DMS114 treated with DMSO at 0.1 percent for 48 hours (cell line): Measurements from ENCODE around the gene TJP1.
"Not testable (repeated sequence)": the region's sequence is repeated elsewhere in the genome, so short reads cannot be mapped to it uniquely, and the experiment has no call there.

Experiments used
- DNase-seq: peaks from one replicate; lab custom pipeline; 2025; ENCODE audit not compliant: unreplicated experiment; lab: John Stamatoyannopoulos, UW

Gene TJP1

DNA sequence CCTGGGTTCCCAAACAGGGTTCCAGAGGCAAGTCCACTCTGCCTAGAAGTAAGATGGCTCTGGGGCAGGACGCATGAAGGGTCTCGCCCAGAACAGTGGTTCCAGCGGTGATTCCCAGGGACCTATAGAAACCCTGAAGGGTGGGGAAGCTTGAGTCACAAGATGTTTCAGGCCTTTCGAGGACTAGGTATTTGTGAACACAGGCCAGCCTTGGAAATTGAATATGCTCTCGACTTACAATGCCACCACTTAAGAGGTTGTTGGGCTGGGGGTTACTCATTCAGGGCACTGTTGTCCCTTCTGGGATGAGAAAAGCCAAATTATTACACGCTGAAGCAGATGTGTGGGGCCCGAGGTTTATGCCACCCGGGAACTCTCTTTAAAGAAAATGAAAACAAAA, 152.0 kb downstream of the TJP1 start:
- no peak for DNase-seq

DNA sequence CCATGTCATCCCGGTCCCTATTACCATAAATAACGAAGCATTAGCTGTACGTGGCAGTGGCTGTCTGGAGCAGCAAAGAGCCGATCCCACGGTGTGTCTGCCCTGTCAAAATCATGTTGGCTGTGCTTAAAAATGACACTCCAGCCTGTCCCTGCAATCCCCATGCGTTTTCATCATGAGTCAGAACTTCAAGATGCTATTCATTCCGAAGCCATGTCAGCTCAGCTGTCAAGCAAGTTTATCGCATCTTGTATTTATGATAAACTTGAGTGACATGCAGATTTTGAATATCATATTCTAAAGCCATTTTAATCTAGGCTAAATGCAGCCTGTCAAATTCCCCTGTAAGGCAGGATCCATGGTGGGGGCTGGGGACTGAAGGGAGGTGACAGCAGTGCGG, 152.4 kb downstream of the TJP1 start:
- no peak for DNase-seq

DNA sequence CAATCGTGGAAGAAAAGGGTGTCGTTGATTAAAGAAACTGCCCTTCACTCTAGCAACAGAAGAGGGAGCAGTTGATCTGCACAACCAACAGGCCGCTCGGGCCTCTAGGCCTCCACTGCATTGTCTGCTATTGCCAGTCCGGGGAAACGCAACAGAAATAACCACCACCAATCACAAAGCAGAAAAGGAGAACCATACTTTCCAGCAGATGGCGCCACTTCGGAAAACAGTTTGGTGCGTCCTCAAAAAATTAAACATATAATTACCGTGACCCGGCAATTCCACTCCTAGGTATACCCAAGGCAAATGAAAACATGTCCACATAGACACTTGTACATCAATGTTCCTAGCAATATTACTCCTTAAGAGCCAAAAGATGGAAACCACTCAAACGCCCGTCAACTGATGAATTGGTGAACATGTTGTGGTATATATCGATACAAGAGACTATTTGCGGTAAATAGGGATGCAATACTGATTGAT, 154.1 kb downstream of the TJP1 start:
- DNase-seq, result peak; percentile 64

DNA sequence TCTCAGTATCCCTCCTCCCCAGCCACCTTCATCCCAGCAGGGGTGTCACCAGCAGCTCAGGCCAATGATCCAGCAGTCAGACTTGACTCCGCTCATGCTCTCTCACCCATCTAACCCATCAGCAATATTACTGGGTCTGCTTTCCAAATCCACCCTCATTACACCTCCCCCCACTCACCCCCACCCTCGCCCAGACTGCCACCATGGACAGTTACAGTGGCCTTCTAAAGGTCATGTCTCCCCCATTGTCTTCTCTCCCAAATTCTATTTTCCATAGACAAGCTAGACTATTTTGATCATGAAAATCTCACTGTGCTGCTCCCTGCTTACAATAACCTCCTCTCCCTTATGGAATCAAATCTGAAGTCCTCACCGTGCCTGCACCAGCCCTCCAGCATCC, 156.0 kb downstream of the TJP1 start:
- no peak for DNase-seq

DNA sequence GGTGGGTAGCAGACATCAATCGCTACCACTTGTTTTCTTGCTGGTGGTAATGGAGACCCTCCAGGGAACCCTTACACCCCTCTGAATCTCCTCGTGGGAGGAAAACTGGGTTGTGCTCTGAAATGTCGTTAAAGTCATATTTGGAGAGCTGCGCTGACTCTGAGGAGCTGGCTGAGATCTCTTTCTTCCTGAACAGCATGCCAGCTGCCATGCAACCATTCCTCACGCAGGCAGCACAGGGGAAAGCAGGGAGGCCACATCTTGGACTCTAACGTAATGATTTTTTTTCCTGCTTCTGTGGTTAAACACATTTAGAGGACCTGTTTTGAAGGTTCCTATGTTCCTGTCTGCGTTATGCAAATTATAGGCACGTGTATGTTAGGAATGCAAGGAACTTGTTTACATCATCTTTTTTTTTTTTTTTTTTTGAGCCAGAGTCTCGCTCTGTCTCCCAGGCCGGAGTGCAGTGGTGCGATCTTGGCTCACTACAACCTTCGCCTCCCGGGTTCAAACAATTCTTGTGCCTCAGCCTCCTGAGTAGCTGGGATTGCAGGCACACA, 156.7 kb downstream of the TJP1 start:
- no peak for DNase-seq

DNA sequence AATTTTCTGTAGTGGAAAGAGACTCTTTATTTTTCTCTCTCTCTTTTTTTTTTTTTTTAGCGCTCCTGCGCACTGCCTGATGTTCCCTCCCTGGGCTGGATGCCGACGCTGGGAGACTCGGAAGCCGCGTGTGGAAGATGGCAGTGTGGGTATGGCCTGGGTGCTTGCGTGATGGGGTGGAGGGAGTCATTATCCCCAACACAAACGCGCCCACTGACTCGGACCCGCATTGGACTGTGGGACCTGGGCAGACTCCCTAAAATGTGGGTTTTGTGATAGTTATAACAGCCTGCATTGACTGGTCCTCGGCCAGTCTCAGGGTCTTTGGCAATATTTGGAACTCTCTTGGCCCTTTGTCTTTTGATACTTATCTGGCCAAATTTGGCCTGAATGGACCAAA, 157.9 kb downstream of the TJP1 start:
- DNase-seq, result no peak

DNA sequence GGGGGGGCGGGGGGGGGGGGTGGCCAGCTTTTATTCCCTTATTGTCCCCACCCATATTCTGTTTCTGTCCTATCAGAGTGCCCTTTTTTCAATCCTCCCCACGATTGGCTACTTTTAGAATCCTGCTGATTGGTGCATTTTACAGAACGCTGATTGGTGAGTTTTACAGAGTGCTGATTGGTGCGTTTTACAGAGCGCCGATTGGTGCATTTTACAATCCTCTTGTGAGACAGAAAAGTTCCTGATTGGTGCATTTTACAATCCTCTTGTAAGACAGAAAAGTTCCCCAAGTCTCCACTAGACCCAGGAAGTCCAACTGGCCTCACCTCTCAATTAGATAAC, 164.8 kb downstream of the TJP1 start:
- not testable (repeated sequence) for DNase-seq

DNA sequence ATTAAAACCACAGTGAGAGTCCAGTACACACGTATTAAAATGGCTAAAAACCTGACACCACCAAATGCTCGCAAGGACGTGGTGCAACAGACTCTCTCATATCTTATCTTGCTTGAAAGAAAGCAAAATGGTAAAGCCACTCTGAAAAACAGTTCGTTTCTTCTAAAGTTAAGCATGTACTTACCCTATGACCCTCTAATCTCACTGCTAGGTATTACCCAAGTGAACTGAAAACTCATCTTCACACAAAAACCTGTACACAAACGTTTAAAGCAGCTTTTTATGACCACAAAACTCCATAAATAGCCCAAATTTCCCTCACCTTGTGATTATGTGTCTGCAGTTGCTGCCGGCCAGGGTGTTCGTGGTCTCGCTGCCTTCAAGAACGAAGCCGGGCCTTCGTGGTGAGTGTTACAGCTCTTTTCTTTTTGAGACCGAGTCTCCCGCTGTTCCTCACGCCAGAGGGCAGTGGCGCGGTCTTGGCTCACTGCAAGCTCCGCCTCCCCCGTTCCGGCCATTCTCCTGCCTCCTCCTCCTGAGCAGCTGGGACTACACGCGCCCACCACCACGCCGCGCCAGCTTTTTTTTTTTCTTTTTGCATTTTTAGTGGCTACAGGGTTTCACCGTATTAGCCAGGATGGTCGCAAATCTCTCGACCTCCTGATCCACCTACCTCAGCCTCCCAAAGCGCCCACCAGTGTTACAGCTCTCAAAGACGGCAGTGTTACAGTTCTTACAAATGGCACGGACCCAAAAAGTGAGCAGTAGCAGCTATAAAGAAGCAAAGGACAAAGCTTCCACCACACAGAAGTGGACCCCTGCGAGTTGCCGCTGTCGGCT, 165.4 kb downstream of the TJP1 start:
- peak; percentile 73 for DNase-seq

DNA sequence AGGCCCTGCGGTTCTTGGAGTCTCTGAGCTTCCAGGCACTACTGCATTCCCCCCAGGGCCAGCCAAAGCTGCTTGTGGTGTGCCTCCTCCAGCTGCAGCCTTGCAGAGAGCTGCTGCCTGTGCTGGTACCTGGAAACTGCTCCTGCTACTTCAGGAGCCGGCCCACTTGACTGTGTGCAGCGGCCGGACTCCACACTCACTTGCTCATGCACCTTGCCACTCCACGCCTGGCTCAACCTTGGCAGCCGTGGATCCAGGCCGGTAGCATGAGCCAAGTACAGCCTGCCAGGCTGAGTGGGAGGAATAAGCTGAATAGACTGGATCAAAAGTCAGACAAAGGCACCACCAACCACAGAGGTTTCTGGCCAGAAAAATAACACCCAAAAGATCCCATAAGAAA, 169.7 kb downstream of the TJP1 start:
- no peak for DNase-seq

DNA sequence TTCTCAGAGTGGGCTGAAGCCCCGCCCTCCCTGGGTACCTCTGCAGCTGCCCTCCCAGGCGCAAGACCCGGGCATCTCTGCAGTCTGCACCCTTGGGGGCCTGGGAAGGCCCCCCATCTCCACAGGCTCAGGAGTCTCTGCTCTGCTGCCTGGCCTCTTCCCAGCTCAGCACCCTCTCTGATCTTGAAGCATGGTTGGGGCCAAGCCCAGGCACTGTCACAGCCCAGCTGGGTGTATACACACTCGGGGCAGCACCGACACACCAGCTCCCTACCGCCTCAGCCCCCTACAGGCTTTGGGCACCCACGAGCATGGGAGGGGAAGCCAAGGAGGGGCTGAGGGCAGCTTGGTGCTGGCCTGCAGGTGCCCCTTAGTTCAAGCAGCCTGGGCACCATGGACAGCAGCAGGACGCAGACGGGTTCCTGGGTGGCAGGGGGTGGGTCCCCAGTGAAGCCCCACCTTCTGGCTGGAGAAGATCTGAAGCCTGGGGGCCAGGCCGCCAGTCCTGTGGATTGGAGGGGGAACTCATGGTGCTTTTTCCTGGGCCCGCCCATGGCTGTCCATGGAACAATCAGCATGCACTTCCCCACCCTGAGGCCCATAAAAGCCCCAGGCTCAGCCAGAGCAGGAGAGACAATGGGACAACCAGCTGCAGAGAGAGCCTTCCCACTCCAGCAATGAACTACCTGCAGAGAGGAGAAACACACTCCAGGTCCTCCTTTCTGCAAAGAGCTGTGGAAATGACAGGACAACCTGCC, 170.6 kb downstream of the TJP1 start:
- no peak for DNase-seq
